Measurements from ENCODE around the gene UBE2QL1. TPM values are rescaled to one million over a fixed set of nuclear protein-coding genes. Genes with fewer than 3 reads are reported as not detected.

UBE2QL1 gene
- total and polyA plus RNA-seq, 2 of the 8 experiments (the other 6 are each of a cell fraction or from before 2014, with no cell fraction given): 0.43 to 0.65 TPM

DNA sequence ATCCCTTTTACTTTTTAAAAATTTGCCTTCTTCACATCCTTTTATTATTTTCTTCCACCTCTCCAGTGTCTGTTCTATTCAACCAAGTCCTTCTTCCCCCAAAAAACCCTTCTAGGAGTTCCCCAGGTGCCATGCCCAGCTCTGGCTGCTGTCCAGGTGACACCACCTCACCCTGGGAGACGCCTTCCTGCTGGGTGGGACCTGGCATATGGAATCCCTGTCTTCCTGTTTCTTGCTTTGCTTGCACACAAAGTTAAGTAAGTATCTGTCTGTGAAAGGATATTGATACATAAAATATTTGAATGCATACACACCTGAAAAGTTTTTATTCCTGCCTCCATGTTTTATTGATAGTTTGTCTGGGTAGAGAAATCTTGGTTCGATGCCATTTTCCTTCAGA is 47.2 kb upstream of the UBE2QL1 start (continued):
- TF ChIP-seq SP4 (IDR thresholded peaks at IDR 0.05; ENCODE audit: low read length) (no peak), SUZ12 (IDR thresholded peaks at IDR 0.05; ENCODE audit: low read length) (no peak), TEAD4 (IDR thresholded peaks at IDR 0.05; ENCODE audit: low read depth, low read length) (no peak), PHF8 (conservative IDR thresholded peaks at IDR 0.05; ENCODE audit: low read depth, low read length) (no peak), KDM5A (IDR thresholded peaks at IDR 0.05; ENCODE audit: low read length) (no peak), KDM1A (IDR thresholded peaks at IDR 0.05; ENCODE audit: borderline replicate concordance, low read length) (no peak)

Data from H1 (cell line).